Heart left ventricle (tissue), 16 donors: Measurements from ENCODE around the gene PRRC2C. TPM values are rescaled to one million over a fixed set of nuclear protein-coding genes. Genes with fewer than 3 reads are reported as not detected.

Experiments used
- ATAC-seq, 4 donors: fragments of 200-7000 bp; cut with Tn5 transposase; one replicate each; pipeline ENCODE4 v1.9.1; 2020 to 2022; ENCODE audit warnings: moderate library complexity in 4 of 4, mild to moderate bottlenecking in 3 of 4, moderate number of reproducible peaks in 1 of 4
- DNase-seq, 5 donors: peaks; one replicate each; pipeline ENCODE4 v3.0.0-alpha.2; 2020
- H3K27ac ChIP-seq, 12 donors: fragments of 200-600 bp; sonication (generic) in 4 of 12; one replicate each; pipeline versions ENCODE4 v1.5.0 to v1.8.0; 2016 to 2022; ENCODE audit warnings: mild to moderate bottlenecking in 2 of 12
- H3K27me3 ChIP-seq, 9 donors: fragments of 200-600 bp; sonication (generic) in 2 of 9; one replicate each; pipeline versions ENCODE4 v1.5.1 to v1.8.0; 2016 to 2022; ENCODE audit warnings: mild to moderate bottlenecking in 3 of 9
- H3K36me3 ChIP-seq, 9 donors: fragments of 200-600 bp; sonication (generic) in 2 of 9; one replicate each; pipeline versions ENCODE4 v1.5.0 to v1.8.0; 2018 to 2022; ENCODE audit warnings: mild to moderate bottlenecking in 2 of 9
- H3K4me1 ChIP-seq, 12 donors: fragments of 200-600 bp; sonication (generic) in 4 of 12; one replicate each; pipeline versions ENCODE4 v1.5.0 to v1.8.0; 2016 to 2022; ENCODE audit warnings: mild to moderate bottlenecking in 3 of 12
- H3K4me3 ChIP-seq, 12 donors: fragments of 200-600 bp; sonication (generic) in 4 of 12; one replicate each; pipeline versions ENCODE4 v1.5.0 to v1.8.0; 2017 to 2022; ENCODE audit warnings: mild to moderate bottlenecking in 9 of 12, moderate library complexity in 4 of 12
- H3K9me3 ChIP-seq, 12 donors: fragments of 200-600 bp; sonication (generic) in 4 of 12; one replicate each; pipeline versions ENCODE4 v1.5.0 to v1.8.0; 2016 to 2022; ENCODE audit warnings: mild to moderate bottlenecking in 1 of 12
- CTCF ChIP-seq, 12 donors: fragments of 200-600 bp; sonication (generic) in 4 of 12; IDR thresholded peaks; one replicate each; pipeline versions ENCODE4 v1.5.0 to v1.8.0; 2018 to 2022; ENCODE audit warnings: antibody characterized with exemption in 12 of 12, mild to moderate bottlenecking in 5 of 12
- POLR2A ChIP-seq, 2 donors: fragments of 450-650 bp; IDR thresholded peaks; one replicate each; pipeline ENCODE4 v1.6.1; 2017; ENCODE audit warnings: antibody characterized with exemption in 2 of 2, mild to moderate bottlenecking in 2 of 2, moderate library complexity in 2 of 2
- WGBS, 4 donors: extraction: QIAGEN DNeasy Blood & Tissue Kit in 2 of 4; methylation state at CpG; one replicate each; pipeline versions ENCODE4 v1.1.5 to v1.1.7; 2013 to 2018; 5-methylcytosine and 5-hydroxymethylcytosine counted together
- intact Hi-C, 10 donors: fragments of 100-400 bp; cut with DNase I; formaldehyde crosslinking; loops; one replicate each; pipeline versions ENCODE4 v1.11.1 to v1.14.2; 2022
- polyA plus RNA-seq, 2 donors: library from polyadenylated mRNA; stranded (reverse); fragments of 200-250 nt; gene quantifications; one replicate each; pipeline ENCODE4 v1.2.3, GENCODE V29; 2013
- total RNA-seq, 9 donors: library from RNA; depleted of rRNA in 2 of 9; stranded (reverse); fragments of >200 nt in 2 of 9; fragmentation: NEBNext Ultra II Directional in 3 of 9; extraction: Animal tissue kit (Norgen Biotek cat#: 25700) in 3 of 9; gene quantifications; one replicate each; pipeline versions ENCODE4 v1.1.0 to v1.2.4, GENCODE V29; 2016 to 2023
- donor health status: ischemic (EF 13 %, LVEDD 7.1; RV severe dilation, severe dysfunction).
- donor health status: healthy with polysubstance abuse.
- donor health status: DM: no; HTN: yes; CAD: no.
- donor health status: DM: no; HTN: no; CAD: no.
- donor health status: ischemic (EF 25% LVEDD 6.9; RV normal size, moderate dysfunction).
- donor health status: ischemic (EF 25% LVEDD 5.7; RV mildly dilated, moderate dysfunction).
- donor health status: healthy.
- donor health status: DM: yes; HTN: yes; CAD: no.
- donor health status: ischemic (EF 35%, LVEDD 5.7; RV mildly dilated, moderate dysfunction).
- donor health status: nonischemic (EF 11% LVEDD 7.7; RV severe dilation, severe dysfunction).
- donor health status: DM: yes; HTN: yes; CAD: no.
- donor health status: PGD.
- donor health status: ischemic (EF 29% LVEDD 5.4; RV normal size, mild dysfunction).
- donor health status: nonischemic (EF 23%, LVEDD 6.1; RV moderate dilation, normal function).

Gene PRRC2C
- total and polyA plus RNA-seq, 11 donors = 21.1 to 107 (median 50.0) TPM

GRCh38 chr1:171637928-171638576 lies 152.7 kb downstream of the PRRC2C start:
- Histone ChIP-seq H3K36me3 (no peaks in the 10 kb centered on the region), H3K4me3 (no peak overlapping the region), H3K9me3 (no peaks in the 10 kb centered on the region), H3K4me1 (no peaks in the 10 kb centered on the region), H3K27ac (no peak overlapping the region), H3K27me3 (no peaks in the 10 kb centered on the region)
- DNase-seq = no peak
- no peak for TF ChIP-seq CTCF (IDR thresholded peaks at IDR 0.05)
- WGBS, 4 donors = 63 to 75% (median 67%) methylated on average over 4 of the region's 4 CpGs
- intact Hi-C loops = no loop called here
- no peak for ATAC-seq

GRCh38 chr1:171640225-171640624 lies 154.9 kb downstream of the PRRC2C start:
- TF ChIP-seq POLR2A (IDR thresholded peaks at IDR 0.05) (no peak), CTCF (IDR thresholded peaks at IDR 0.05) (no peak)
- H3K36me3 ChIP-seq = no peaks in the 10 kb centered on the region
- peaks cover 0 to 6% (median 3%) of the 10 kb centered on the region in 12 donors for H3K4me1 ChIP-seq
- no peak overlapping the region for H3K4me3 ChIP-seq
- H3K9me3 ChIP-seq = no peaks in the 10 kb centered on the region
- ATAC-seq = no peak
- no peak overlapping the region for H3K27ac ChIP-seq
- WGBS, 4 donors = 88 to 100% (median 97%) methylated on average over 1 of the region's 1 CpG
- no peak for DNase-seq
- intact Hi-C loops = loop anchor here in 7 of 10 donors (5.0 to 10.0 kb wide), 6 partner anchors 77 to 345 kb away; partner anchors contain the start of gene METTL13 (in 3 of the 7)
- no peaks in the 10 kb centered on the region for H3K27me3 ChIP-seq

GRCh38 chr1:171641076-171641864 lies 155.9 kb downstream of the PRRC2C start:
- DNase-seq (no peak), ATAC-seq (no peak)
- H3K9me3 ChIP-seq = no peaks in the 10 kb centered on the region
- intact Hi-C loops = loop anchor here in 7 of 10 donors (5.0 to 10.0 kb wide), 6 partner anchors 76 to 344 kb away; partner anchors contain the start of gene METTL13 (in 3 of the 7)
- H3K27ac ChIP-seq = no peak overlapping the region
- no peak for TF ChIP-seq POLR2A (IDR thresholded peaks at IDR 0.05)
- no peak for TF ChIP-seq CTCF (IDR thresholded peaks at IDR 0.05)
- H3K36me3 ChIP-seq = no peaks in the 10 kb centered on the region
- H3K4me3 ChIP-seq = no peak overlapping the region
- WGBS, 4 donors = 50 to 66% (median 57%) methylated on average over 10 of the region's 10 CpGs
- peaks cover 0 to 16% (median 11%) of the 10 kb centered on the region in 12 donors for H3K4me1 ChIP-seq
- no peaks in the 10 kb centered on the region for H3K27me3 ChIP-seq

- WGBS, 4 donors = 75 to 90% (median 87%) methylated on average over 4 of the region's 4 CpGs
- Histone ChIP-seq H3K9me3 (no peaks in the 10 kb centered on the region), H3K4me3 (no peak overlapping the region), H3K27ac (no peak overlapping the region), H3K4me1 (peaks cover 0 to 18% (median 12%) of the 10 kb centered on the region in 12 donors), H3K27me3 (no peaks in the 10 kb centered on the region), H3K36me3 (no peaks in the 10 kb centered on the region)
- DNase-seq (no peak), ATAC-seq (no peak)
- TF ChIP-seq CTCF (IDR thresholded peaks at IDR 0.05) (no peak), POLR2A (IDR thresholded peaks at IDR 0.05) (no peak)
- intact Hi-C loops = loop anchor here in 7 of 10 donors (5.0 to 10.0 kb wide), 6 partner anchors 75 to 343 kb away; partner anchors contain the start of gene METTL13 (in 3 of the 7)
Measured at GRCh38 chr1:171642197-171642596, 156.9 kb downstream of the PRRC2C start.
